ENCODE measurements around the gene WDR31.
"Not testable (repeated sequence)": the region's sequence is repeated elsewhere in the genome, so short reads cannot be mapped to it uniquely, and the experiment has no call there.

The WDR31 gene

DNA sequence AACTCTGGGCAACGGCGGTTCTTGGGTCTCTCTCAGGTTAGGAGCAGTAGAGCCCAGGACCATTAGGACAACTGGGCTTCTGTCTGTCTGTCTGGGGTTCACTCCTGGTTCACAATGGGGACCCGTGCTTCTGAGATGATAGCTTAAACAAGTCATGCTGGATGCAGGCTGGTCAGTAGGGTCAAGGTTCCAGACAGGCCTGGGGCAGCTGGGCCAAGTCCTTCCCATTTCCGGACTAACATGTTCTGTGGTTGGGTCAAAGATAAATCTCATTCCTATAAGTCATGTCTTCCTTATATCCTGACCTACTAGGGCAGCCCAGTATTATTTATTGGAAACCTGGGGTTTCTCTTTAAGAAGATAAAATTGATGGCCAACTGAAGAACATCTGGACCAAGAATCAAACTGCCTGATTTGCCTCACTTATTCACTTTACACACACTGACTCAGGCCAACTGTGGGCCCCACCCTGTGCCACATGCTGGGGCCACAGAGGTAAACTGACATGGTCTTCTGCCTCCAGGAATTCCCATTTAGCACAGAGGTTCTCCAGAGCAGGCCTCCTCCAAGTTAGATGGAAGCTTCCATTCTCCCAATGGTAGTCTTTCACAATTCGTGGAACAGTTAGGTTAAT is 28.4 kb upstream of the WDR31 start:
- no peak for DNase-seq

- not testable (repeated sequence) for DNase-seq
These were observed 25.6 kb upstream of the WDR31 start for GRCh38 chr9:113365652-113366051.

- DNase-seq: no peak
These were observed 24.9 kb upstream of the WDR31 start for GRCh38 chr9:113364951-113365350.

DNA sequence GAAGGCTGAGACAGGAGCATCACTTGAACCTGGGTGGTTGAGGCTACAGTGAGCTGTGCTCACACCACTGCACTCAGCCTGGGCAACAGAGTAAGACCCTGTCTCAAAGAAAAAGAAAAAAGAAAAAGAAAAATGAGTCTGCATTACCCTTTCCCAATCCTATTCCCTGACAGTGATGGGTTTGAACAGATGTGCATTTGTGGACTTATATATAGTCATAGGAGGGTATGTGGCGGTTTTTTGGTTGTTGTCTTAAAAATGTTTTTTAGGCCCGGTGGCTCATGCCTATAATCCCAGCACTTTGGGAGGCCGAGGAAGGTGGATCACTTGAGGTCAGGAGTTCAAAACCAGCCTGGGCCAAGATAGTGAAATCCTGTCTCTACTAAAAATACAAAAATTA is 23.3 kb upstream of the WDR31 start:
- no peak for DNase-seq

DNA sequence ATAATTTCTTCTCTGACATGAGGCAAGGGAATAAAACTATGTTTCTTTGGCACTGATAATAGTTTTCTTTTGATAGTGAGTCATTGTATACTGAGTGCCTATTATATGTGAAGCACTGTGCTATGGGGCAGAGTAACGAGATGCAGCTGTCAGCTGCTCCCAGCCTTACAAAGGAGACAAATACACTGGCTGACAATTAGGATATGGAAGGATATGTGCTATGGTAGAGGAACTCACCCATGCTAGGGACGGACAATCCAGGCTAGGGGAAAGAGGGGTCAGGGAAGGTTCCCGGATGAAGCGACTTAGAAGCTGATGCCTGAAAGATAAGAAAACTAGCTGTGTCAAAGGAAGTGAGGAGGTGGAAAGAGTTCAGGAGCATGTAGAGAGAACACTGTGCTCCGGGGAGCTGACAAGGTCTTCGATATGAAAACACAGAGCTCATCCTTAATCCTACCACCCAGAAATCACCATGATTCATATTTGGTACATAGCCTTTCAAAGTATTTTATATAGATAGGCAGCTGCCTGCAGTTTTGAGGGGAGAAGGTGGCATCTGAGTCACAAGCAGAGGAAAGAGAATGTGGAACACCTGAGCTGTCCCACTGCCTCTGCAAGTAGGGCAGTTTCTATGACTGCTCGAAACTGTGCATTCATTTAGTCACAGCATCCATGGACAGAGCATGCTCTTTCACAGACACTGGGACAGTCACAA is 21.4 kb upstream of the WDR31 start:
- DNase-seq: no peak

DNA sequence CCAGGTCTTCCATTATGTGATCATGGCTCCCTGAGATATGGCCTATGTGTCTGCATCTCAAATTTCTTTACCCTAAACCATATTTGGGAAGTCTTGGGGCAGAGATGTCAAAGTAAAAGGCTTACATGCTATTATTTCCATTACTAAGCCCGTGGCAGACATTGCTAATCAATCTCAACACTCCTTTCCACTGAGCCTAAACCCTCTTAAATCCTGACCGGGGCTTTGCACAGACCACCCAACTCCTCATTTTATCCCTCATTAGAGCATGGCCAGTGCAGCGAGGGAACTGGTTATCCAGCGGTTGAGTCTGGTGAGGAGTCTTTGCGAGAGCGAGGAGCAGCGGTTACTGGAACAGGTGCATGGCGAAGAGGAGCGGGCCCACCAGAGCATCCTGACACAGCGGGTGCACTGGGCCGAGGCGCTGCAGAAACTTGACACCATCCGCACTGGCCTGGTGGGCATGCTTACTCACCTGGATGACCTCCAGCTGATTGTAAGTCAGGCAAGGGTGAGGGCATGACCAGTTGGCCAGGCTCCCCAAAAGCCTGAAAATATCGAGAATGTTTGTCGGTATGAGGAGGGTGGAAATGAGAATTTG is 20.3 kb upstream of the WDR31 start:
- no peak for DNase-seq

GRCh38 chr9:113359385-113359784 is 19.3 kb upstream of the WDR31 start:
- no peak for DNase-seq

DNA sequence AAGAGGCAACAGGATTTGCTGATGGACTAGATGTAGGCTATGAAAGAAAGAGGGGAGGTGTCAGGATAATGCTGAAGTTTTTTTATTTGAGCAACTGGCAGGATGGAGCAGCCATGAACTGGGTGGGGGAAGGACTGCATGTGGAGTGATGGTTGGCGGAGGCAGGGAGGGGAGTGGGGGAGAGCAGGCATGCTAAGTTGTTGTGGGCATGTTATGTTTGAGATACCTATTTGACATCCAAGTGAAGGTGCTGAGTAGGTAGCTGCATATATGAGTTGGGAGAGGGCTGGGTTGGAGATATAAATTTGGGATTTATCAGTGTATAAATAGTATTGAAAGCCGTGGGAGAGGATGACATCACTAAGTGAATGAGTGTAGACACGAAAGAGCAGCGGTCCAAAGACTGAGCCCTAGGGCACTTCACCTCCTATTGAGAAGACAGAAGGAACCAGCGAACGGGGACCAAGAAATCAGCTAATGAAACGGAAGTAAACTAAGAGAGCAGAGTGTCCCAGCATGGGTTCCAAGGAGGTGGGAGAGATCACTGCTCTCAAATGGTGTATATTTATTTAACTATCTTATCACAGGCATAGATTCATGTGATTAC is 16.7 kb upstream of the WDR31 start:
- no peak for DNase-seq

DNA sequence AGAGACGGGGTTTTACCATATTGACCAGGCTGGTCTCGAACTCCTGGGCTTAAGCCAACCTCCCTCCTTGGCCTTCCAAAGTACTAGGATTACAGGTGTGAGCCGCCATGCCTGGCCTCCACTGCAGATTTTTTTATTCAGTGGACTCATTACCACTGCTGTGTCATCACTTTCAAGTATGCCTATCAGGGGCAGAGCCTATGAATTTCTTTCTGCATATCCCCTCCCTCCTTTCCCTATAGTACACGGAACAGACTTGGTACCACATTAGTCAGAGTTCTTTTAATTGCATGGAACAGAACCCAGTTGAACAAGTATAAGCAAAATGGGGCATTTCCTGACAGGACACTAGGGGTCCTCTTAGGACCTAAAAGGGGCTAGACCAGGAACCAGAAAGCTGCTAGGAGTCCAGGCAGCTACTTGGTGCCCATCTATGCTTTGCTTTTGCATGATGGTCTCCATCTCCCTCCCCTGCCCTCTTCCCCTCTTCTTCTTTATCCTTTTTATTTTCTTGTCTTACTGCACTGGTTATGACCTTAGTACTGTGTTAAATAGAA is 15.0 kb upstream of the WDR31 start:
- DNase-seq: no peak

GRCh38 chr9:113352411-113352810 is 12.3 kb upstream of the WDR31 start:
- DNase-seq: no peak

DNA sequence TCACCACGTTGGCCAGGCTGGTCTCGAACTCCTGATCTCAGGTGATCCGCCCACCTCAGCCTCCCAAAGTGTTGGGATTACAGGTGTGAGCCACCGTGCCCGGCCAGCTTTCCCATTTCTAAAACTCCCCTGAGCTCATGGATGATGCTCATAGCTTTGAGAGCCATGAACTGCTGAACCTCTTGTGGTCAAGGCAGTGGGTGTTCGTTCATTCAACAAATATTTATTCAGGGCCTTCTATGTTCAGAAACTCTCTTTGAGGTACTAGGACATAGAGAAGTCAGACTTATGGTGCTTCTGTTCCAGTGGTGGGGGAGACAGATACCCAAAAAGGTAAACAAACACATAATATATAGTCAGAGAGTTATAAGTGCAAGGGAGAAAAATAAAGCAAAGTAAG is 11.9 kb upstream of the WDR31 start:
- DNase-seq: no peak

DNA sequence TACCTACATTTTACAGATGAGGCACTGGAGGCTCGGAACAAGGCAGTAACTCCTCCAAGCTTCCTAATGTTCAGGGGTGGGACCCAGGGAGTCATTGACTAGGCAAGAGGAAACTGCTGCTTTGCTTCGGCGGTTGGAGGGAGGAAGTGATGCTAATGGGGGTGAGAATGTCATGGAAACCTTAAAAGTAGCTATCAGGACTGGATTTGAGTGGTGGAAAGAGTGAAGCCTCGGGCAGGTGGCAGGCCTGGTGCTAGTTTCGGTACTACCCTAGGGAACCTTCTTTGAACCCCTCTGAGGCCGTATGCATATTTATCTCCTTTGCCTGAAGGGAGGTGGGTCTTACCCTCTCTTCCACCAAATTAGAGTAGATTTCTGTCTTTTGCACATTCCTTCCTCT is 10.9 kb upstream of the WDR31 start:
- DNase-seq: peak in 1 of 2 donors; percentile 87

DNA sequence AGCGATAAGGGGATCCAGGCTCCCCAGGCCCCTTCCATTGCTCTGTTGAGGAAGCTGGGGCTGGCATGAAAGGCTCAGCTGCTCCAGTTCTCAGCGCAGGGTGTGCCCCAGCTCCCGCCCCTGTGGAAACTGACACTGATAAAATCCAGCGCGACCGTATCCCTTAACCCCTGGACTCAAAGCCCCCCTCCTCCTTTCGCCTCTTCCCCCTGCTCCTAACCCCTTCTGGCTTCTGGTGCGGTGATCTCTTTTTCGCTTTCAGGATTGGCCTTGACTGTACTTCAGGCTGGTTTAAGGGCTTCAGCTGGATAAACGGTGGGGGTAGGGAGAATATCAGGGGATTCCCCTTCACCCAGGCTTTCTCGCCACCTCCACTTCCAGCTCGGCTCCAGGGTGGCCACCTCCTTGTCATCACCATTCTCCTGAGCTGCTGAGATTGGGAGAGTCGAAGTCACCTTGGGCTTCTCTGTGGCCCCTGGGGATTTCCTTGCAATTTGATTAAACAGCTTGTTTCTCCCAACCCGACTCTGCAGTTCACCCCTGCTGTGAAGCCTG is 10.1 kb upstream of the WDR31 start:
- no peak for DNase-seq

DNA sequence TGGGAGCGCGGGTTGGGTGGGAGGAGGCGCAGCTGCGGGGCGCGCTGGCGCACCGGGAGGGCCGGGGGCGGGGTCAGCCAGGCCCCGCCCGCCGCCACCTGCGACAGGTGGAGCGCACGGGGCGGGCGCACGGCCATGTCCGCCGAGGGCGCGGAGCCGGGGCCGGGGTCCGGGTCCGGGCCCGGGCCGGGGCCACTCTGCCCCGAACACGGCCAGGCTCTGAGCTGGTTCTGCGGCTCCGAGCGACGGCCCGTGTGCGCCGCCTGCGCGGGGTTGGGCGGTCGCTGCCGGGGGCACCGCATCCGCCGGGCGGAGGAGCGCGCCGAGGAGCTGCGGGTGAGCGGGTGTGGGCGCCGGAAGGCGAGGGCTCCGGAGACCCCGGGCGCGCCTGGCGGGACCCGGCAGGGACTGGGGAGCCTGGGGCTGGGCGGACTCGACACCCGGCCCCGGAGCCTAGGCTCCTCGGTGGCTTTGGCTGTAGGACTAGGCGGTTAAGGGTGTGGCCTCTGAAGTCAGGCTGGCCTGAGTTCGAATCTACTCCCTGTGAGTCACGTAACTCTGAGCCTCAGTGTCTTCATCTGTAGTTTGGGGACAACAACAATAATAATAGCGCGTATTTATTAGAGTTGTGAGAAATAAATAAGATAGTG is 9.5 kb upstream of the WDR31 start, which contains the start of gene BSPRY:
Gene BSPRY (plus strand): TSS at position 97 of the 650 bp plus-strand sequence. CDS start 39 bp downstream, at position 136.
- peak in 1 of 2 donors; percentile 16 for DNase-seq

GRCh38 chr9:113349066-113349444 is 9.0 kb upstream of the WDR31 start:
- DNase-seq: no peak

DNA sequence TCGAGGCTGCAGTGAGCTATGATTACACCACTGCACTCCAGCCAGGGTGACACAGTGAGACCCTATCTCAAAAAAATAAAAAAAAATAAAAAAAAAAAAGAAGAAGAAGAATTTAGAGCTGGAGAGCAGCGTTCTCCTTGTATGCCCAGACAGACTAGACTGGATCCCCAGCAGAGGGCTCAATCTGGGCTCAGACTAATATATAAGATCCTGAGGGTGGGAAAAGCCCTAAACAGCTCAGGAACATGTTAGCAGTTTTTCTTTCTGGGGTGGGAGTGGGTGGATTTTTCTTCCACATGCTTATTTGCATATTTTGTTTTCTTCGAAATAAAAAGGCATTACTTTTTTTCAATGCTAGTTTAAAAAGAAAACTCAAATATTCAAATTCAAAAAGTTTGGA is 8.4 kb upstream of the WDR31 start:
- no peak for DNase-seq

DNA sequence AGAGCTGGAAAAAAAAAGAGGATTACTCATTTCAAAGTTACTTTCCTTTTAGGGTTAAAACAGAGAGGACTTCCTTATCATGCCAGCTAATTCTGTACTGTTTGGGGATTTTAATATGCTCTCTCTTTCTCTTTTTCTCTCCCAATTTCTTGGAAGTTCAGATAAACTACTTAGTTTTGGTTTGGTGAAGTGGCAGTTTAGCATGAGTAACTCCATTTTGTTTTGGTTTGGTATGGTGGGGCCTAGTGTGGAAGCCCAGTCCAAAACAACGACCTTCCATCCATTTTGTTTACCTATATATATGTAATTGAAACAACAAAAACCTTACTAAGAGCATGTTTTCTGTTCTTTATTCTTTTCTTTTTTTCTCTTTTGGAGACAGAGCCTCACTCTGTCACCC is 5.6 kb upstream of the WDR31 start:
- no peak for DNase-seq

GRCh38 chr9:113345190-113345589 is 5.1 kb upstream of the WDR31 start:
- no peak for DNase-seq

DNA sequence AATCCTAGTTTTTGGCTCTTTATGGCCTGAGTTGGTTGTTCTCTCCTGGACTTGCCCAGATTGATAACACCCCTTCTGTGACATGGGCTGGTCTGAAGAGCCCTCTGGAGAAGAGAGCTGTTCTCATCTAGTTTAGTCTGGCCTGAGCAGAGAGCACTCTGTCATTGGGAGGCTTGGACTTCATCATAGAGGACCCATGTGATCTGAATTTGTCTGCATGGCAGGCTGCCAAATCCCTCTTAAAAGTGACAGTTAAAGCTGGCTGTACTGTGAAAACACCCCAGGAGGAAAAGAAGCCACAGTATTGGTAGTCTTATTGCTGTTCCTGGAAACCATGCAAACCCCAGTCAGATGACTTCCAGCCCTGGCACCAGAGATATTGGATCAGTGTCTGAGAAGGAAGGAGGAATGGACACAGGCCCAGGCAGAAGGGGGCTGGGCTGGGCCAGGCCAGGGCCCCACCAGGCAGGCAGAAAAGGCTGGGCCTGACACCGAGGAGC is 3.7 kb upstream of the WDR31 start:
- peak in 1 of 2 donors; percentile 84 for DNase-seq

- DNase-seq: no peak
These were observed 1.8 kb upstream of the WDR31 start for GRCh38 chr9:113341712-113342410.

GRCh38 chr9:113337714-113338113 is 2.4 kb downstream of the WDR31 start:
- no peak for DNase-seq

DNA sequence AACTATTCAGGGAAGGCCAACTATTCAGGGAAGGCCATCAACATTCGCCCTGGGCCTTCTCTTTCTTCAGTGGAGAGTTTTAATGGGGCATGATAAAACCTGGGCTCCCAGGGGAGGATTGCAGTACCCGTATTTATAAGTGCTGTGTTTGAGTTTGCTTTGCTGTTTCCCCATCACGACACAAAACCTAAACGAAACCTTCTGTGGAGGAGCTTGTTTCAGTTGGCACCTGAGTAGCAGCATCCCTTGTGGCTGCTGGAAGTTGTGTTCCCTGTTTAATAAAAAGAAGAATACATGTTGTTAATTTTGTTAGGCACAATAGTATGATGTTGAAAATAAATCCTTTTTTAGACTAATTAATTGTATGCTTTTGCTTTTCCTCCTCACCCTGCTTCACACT is 8.3 kb downstream of the WDR31 start:
- no peak for DNase-seq
